Anterior cingulate cortex (tissue), 58 donors: Measurements from ENCODE around the gene UBE2J2.
"Not testable (repeated sequence)": the region's sequence is repeated elsewhere in the genome, so short reads cannot be mapped to it uniquely, and the experiment has no call there.

Source experiments
- DNase-seq, 58 donors: peaks; one replicate each; lab custom pipeline; 2025; lab: John Stamatoyannopoulos, UW

The UBE2J2 gene

DNA sequence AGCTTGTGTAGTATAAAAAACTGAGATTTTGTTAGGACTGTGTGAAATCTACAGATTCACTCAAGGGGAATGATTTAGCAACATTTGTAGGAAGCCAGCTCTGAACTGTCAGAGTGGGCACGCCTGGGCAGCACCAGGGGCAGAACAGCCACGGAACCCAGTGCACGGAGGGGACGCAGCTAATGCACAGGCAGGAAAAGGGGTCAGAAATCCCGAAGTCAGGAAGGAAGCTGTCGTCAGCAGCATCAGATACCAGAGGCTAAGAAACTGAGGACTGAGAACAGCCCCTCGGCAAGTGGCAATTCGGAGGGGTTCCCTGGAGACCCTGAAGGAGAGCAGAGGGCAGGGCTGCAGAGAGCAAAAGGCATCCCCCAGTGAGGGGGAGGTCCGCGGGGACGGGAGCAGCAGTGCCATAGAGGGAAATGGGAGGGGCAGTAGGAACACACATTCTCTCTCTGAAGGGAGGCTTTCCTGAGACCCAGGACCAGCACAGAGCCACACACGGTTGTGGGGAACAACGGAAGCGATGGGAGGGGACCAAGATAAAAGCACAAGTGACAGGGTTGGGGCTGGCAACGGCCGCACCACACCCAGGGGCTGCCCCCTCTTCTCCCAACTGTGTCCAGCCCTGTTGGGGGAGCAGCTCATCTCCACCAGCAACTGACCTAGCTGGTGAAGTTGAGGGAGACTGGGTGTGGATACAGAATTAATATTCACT lies 12.7 kb downstream of the UBE2J2 start:
- DNase-seq, result no peak

DNA sequence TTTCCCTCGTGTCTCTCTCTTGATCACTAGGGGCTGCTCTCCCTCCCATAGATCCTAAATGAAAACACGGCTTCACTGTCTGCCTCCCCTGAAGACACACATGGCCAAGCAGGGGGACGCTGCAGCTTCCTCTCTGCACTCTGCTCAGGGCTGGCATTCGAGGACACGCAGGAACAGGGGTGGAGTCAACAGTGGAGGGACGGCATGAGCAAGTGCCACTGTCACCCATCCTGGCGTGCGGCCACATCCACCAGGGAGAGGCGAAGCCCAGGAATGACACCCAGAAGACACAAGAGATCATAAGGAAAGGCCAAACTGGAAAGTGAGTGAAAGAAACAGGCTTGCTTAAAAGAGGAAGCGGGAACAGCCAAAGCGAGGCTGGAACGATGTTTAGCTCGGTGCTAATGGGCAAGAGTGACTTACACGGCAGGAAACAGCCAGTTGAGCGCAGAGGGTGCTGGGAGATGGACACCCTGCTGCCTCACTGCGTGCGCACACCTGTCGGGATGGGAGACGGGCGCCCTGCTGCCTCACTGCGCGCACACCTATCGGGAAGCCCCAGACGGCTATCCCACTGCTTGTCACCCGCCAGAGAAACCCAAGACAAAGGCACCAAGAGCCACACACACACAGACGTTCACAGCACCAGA lies 13.6 kb downstream of the UBE2J2 start:
- DNase-seq, result no peak

- no peak for DNase-seq
Measured at GRCh38 chr1:1259540-1259939, 14.1 kb downstream of the UBE2J2 start.

GRCh38 chr1:1259119-1259488 lies 14.6 kb downstream of the UBE2J2 start:
- no peak for DNase-seq

DNA sequence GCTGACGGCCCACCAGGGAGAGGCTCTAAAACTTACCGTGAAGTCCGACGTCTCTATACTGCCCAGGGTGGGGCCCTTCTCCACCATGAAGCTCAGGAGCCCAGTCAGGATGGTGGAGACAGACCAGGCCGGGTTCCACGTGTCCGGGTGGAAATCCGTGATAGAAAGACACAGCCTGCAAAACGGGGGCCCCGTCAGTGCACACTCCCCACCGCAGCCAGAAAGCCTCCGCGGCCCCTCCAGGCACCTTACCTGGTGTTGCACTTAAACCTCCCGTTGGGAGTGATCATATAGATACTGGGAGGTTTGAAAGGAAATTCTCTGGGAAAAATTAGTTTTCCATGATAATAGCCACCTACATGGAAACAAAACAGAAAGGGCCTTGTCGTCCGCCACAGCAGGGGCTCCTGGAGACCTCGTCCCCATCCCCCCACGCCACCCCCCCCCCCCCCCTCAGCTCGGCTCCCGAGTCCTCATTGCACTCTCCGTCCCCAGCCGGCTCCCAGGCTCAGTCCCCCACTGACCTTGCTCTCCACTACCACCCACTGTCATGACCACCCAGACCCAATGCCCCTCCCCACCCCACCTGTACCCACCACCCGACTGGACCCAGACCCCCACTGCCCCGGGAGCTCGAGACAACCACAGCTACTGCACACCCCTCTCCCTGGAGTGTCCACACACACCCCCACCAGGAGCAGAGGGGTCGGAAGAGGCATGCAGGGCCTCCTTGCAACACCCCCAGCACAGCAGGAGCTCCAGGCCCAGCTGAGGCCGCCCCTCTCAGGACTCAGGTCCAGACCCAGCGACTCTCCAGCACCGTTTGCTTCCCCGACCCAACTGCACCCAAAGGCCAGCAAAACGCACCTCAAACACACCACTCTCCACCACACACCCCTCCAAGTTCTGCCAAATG lies 16.4 kb downstream of the UBE2J2 start:
- no peak for DNase-seq

GRCh38 chr1:1255611-1256010 lies 18.0 kb downstream of the UBE2J2 start:
- DNase-seq, result no peak

GRCh38 chr1:1255078-1255477 lies 18.6 kb downstream of the UBE2J2 start:
- DNase-seq, result no peak

DNA sequence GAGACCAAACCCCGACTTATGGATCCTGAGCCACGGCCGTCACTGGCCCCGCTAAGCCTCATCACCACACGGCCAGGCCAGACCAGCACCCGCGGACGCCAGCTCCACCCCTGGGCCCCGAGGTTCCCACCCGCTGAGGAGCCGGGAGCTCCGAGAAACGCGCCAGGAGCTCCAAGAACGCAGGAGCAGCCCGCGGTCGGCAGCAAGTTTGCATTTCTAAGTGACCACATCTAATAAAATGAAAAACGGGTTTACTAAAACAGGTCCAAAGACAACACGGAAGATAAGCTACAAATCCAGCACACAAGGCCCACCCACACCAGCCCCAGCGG lies 19.0 kb downstream of the UBE2J2 start:
- DNase-seq, result no peak

DNA sequence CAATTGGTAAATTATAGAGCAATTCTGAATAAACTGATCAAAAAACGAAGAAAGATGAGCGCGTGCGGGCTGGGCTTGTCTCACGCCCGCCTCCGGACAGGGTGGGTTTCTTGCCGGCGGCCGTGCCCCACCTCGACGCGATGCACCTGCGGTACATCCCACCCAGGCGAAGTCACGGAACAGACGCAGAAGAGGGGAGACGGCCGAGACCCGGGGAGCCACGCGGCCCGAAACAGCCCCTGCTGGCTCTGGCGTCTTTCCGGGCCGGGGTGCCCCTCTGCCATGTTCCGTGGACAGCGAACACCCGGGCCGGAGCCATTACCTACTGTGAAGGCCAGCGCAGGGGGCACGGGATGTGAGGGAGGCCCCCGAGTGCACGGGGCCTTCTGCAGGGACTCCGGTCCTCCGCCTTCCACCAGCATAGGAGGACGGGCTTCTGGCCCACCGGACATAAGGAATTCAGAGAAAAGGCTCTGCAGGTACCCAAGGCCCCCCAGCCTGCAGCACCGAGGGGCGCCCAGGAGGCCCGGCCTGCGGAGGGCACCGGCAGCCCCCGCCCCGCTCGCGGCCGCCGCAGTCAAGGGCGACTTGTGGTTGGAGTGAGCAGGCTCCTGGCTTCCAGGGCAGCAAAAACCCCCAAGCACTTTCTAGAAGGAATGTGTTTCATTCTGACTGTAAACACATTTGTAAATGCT lies 19.5 kb downstream of the UBE2J2 start:
- DNase-seq, result no peak

GRCh38 chr1:1253314-1253713 lies 20.3 kb downstream of the UBE2J2 start:
- DNase-seq, result no peak

- DNase-seq, result no peak
Measured at GRCh38 chr1:1250786-1251284, 22.8 kb downstream of the UBE2J2 start.

- not testable (repeated sequence) for DNase-seq
Measured at GRCh38 chr1:1248009-1248913, 25.4 kb downstream of the UBE2J2 start.

DNA sequence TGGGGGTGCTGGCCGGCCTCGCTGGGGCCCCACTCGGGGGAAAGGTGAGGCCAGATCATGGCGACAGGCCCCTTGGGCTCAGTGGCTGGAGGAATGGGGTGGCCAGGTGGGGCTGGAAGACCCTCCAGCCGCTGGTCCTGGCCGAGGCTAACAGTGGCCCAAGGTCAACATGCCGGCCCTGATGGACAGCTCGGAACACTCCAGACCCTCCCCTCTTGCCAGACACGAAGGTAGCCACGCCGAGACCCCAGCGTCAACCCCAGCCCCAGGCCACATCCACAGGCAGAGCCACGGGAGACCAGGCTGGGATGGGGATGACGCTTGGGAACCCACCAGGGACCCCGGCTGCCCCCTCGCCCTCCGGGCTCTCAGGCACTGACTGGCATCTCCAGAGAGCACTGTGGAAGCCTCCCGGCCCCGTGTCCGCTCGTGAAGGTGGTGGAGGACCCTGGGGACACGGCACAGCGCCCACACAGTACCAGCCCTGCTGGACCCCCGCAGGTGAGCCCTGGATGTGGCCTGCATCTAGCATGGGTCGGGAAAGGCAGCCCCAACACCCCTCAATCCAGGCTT lies 26.2 kb downstream of the UBE2J2 start:
- no peak for DNase-seq

GRCh38 chr1:1246577-1247340 lies 26.9 kb downstream of the UBE2J2 start, which contains the start of gene C1QTNF12:
C1QTNF12 (minus strand) TSS chr1:1246722; CDS start chr1:1246690, 32 bp downstream.
- no peak for DNase-seq

DNA sequence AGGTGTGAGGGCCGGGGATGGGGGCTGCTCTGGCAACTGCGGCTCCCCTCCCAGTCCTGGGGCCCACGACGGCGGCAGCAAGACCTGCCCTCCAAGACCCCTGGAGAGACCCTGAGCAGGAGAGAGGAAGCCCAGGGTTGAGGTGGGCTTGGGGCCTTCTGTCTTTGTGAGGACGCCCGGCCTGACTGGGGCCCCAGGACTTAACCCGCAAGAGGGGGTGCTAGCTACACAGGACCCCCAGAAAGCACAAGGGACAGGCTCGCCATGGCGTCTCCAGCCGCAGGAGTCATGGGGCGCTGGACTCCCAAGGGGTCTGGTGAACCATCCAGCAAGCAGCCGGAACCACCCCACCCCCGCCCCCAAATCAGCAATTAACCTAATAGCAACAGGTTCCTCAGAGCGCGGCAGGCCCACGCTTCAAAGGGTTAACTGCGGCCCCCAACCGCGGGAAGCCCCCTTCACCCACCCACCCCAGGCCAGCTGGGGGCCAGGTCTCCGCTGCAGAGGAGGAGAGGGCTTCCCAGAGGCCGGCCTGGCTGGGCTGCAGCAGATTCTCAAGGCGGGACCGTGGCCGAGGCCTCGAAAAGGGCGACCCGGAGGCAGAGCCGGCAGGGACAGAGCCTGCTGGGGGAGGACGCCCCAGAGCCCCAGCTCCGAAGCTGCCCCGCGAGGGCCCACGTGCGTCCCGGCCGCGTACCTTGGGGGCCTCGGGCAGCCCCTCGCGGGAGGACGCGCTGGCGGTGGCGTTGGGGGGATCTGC lies 27.7 kb downstream of the UBE2J2 start:
- no peak for DNase-seq

DNA sequence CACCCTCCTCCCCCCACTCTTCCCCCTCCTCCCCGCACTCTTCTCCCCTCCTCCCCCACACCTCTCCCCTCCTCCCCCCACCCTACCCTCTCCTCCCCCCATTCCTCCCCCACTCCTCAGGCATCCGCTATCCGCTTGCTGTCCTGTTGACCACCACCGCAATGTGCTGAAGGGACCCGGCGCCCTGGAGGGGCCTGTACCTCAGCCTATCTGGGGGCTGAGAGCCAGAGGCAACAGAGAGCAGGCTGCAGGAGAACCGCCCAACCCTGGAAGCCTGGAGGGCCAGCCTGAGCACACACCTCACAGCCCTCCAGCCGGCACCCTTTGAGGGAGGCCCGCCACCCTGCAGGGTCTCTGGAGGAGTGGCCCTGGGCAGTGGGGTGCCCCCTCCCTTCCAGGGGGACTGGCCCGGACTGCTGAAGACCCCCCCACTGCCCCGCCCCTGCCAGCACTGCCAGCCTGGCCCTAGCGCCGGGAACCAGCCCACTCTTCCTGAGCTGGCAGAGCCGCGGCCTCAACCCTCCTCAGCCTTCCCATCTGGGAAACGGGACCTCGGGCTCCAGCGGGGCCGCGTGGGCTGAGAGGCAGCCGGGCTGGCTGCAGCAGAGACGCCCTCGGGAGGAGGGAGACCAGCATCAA lies 28.4 kb downstream of the UBE2J2 start:
- DNase-seq, result no peak

DNA sequence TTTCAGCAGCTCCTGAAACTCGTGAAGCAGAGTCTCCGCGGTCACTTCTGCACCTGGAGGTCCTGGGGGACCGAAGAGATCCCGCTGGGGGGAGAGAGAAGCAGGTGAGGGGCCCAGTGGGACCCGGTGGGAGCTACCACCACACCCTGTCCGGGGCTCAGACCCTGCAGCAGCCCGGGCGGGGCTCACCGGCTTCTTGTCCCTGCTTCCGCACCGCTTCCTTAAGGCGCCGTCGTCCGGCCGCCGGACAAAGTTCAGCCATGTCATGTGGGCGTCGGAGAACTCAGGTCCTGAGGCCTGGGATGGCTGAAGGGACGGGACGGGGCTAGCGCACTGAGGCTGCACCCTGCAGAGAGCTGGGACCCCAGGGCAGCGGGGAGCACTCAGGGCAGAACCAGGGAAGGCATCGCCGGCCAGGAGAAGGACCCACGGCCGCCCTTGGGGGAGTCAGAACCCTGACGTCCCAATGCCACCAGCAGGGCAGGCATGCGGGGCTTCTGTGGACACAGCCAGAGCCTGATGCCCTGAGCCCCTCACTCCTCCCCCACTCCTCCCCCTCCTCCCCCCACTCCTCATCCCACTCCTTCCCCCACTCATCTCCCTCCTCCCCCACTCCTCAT lies 29.4 kb downstream of the UBE2J2 start:
- DNase-seq, result no peak
